Measurements from ENCODE around the gene DNM3.

DNA sequence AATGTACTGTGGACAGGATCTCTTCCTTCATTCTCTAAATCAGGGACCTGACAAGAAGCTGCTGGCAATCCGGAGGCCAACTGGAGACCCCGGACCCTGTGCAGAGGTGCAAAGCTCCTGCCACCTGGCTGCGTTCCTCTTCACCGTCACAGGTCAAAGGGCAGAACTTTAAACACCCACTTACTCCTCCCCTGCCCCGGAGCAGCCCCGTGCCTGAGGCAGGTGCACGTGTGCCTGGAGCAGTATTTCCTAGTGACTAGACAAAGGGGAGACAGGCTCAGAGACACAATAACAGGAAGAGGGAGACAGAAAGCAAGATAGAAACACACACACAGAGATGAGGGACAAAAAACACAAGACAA, 609.2 kb downstream of the DNM3 start:
- TF ChIP-seq, protein P1, sequence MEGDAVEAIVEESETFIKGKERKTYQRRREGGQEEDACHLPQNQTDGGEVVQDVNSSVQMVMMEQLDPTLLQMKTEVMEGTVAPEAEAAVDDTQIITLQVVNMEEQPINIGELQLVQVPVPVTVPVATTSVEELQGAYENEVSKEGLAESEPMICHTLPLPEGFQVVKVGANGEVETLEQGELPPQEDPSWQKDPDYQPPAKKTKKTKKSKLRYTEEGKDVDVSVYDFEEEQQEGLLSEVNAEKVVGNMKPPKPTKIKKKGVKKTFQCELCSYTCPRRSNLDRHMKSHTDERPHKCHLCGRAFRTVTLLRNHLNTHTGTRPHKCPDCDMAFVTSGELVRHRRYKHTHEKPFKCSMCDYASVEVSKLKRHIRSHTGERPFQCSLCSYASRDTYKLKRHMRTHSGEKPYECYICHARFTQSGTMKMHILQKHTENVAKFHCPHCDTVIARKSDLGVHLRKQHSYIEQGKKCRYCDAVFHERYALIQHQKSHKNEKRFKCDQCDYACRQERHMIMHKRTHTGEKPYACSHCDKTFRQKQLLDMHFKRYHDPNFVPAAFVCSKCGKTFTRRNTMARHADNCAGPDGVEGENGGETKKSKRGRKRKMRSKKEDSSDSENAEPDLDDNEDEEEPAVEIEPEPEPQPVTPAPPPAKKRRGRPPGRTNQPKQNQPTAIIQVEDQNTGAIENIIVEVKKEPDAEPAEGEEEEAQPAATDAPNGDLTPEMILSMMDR (conservative IDR thresholded peaks at IDR 0.05; ENCODE audit: low read depth, low read length) = no peak
- no peak for TF ChIP-seq EZH2 (IDR thresholded peaks at IDR 0.05; ENCODE audit: borderline replicate concordance, low read depth, low read length, poor library complexity, severe bottlenecking)

Measured in A673 (cell line).